Left lobe of liver (tissue), 2 donors: ENCODE results near the gene TMEM218. TPM values are rescaled to one million over a fixed set of nuclear protein-coding genes. Genes with fewer than 3 reads are reported as not detected.

Source experiments
- ATAC-seq: fragments of 200-7000 bp; cut with Tn5 transposase; one replicate; pipeline ENCODE4 v1.9.1; 2020; ENCODE audit warnings: mild to moderate bottlenecking, moderate library complexity
- DNase-seq: peaks from one replicate; pipeline ENCODE4 v3.0.0-alpha.2; 2020; ENCODE audit warnings: low spot score
- total RNA-seq: library from RNA; stranded (reverse); gene quantifications from one replicate; pipeline ENCODE4 v1.2.1, GENCODE V29; 2021
- donor health status: DM: no; HTN: no; CAD: no; lungs with moderate emphysema.
- donor health status: DM: no; HTN: yes; CAD: no.

TMEM218 gene
- total RNA-seq = 9.3 TPM

DNA sequence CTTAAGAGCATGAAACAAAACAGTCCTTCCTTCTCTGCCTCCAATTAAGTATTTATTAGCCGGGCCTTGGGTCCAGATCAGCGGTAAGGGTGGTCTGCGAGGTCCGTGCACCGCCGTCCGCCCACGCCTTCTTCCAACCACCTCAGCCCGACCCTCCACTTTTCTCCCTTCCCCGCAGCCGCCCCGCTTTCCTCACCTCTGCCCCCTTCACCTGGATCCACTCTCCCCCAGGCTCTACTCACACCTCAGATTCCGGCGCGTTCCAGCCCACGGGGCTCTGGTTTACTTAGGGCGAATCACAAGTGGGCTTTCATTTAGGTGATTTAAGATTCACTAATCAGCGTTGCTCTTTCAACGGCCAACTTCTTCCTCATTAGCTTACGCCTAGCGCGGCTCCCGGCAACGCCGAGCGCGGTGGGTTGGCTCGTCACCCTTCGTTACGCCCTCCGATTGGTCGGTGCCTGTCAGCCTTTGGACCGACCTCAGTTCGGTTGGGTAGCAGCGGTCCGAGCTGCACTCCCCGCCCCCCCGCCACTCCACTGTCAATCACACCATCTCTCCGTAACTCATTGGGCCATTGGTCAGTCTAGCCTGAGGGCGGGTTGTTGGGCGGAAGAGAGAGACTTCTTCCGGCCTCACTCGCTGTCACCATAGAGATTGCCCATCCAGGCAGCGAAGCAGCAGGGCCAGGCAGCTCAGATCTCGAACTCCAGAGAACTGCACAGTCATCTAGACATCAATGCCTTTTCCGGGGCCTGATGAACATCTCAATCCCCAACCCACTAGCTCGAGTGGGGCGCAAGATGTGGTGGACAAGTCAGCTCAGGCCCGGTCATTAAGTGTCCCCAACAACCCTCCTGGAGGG, at the start of gene TMEM218:
TMEM218 (minus strand) TSS at position 284 of the 865 bp plus-strand sequence. CDS start 9,385 bp downstream, outside the sequence.
- DNase-seq (peak; percentile 100), ATAC-seq (peak; percentile 97)

GRCh38 chr11:125157953-125158680, 46.7 kb upstream of the TMEM218 start:
- ATAC-seq = no peak
- no peak for DNase-seq

DNA sequence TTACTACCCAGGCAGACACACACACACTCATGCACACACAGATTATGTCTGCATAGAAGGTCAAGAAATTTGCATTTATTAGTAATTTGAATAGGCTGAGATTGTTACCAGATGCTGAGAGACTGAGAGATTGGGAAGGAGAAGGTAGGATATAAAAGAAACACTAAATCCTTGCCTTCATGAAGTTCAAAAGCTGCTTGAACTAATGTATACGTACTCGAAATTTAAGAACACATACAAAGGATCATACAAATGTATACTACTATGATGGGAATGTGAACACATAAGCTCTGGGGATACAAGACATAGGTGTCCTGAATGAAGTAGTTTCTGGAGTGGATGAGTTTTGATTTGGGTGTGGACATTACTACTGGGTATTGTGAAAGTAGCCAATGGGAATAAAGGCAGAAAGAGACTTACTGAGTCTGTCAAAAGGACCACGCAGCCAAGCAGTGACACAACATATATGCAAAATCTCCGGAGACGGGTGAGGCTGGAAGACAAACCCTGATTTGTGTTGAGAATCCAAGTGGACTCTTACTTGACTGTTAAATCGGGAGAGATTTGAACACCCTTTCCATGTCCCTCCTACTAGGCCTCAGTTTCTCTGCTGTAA, 45.8 kb upstream of the TMEM218 start:
- ATAC-seq (no peak), DNase-seq (no peak)

DNA sequence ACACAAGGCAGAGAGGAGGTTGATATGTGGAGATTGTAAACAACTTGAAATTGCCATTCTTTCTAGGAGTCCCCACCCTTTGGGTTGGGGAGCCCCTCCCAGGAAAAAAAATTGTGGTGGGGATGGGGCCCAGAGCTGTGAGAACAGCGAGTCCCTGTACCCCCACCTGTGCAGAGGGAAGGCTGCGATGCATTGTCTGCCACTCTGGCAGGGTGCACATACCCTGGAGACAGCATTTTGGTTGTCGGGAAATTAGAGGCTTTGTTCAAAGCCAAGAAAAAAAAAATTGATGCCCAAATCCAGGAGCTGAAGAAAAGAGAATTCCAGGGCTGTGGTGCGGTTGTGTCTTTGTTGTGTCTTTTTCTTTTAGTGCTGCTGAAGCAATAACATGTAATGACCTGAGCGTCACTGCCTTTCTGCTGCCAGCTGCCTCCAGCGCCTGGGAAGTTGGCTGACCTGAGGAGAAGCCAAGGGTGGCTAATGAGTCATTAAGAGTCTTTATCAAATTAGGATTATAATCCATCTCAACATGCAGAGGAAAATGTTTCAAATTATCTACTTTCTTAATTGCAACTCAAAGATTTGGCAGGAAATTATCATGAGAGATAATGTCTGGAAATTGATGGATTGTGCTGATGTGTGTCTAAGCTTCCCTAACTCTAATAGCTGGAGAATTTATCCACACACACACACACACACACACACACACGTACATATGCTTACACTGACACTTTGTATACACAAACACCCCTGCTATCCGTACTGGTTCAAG, 45.1 kb upstream of the TMEM218 start:
- DNase-seq (no peak), ATAC-seq (no peak)

DNA sequence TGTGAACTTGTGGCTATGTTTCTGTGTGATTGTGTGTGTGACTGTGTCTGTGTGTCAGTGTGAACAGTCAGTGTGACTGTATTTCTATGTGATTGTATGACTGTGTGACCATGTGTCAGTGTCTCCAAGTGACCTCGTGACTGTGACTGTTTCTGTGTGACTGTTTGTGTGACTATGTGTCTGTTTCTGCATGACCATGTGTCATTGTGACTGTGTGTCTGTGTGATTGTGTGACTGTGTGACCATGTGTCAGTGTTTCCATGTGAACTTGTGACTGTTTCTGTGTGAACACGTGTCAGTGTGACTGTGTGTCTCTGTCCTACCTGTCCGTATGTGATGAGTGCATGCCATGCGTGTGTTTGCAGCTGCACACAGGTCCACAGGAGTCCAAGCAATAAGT, 44.3 kb upstream of the TMEM218 start:
- DNase-seq = no peak
- no peak for ATAC-seq

GRCh38 chr11:125155100-125155444, 43.6 kb upstream of the TMEM218 start:
- ATAC-seq = no peak

DNA sequence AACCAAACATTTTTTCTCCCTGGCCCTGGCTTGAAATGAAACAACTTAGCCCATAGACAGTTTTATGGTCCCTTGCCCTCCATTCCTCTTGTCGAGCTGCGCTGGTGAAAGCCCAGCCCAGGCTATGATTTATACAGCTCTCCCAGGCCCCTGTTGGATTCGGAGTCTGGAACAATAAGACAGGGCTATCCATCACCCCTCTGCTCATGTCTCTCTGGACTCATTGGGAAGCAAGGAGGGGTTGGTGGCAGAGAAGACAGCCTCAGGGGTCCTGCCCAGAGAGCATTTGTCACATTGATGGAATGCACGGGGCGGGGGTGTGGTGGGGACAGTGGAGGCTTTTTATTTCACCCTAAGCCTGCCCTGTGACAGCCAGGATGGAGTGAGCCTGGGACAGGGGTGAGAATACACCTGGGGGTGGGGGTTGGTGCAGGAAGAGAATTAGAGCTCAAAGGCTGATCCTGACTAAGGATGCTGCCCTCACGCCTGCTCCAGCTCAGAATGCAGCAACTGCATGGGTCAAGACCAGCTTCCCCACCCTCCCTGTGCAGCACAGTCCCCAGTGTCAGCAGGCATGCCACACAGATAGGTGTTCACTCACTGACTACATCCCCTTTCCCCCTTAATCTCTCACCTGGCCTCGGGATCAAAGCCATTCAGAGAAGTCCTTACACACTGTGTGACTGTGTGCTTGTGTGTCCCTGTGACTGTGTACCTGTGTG, 43.1 kb upstream of the TMEM218 start:
- peak; percentile 21 for DNase-seq
- ATAC-seq = no peak

More at GRCh38 chr11:125155100-125155444, 43.6 kb upstream of the TMEM218 start:
- no peak for DNase-seq

DNA sequence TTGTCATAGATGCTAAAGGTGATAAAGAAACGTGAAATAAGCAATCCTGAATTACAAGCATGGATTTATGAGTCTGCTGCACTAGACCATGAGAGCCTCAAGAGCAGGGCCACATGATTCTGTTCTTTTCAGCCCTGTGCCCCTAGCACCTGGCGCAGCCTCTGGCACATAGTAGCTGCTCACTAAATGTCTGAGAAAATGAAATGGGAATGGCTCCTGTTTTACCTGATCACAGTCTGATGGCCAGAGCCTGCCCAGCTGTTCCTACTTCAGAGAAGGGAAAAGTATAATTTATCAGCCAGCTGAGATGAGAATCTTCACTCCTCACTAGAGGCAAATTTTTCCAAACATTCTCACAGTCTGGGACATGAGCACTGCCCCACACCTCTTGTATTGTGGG, 42.4 kb upstream of the TMEM218 start:
- ATAC-seq (no peak), DNase-seq (peak; percentile 10)

GRCh38 chr11:125148743-125149142, 37.3 kb upstream of the TMEM218 start:
- peak; percentile 4 for DNase-seq
- ATAC-seq = no peak

DNA sequence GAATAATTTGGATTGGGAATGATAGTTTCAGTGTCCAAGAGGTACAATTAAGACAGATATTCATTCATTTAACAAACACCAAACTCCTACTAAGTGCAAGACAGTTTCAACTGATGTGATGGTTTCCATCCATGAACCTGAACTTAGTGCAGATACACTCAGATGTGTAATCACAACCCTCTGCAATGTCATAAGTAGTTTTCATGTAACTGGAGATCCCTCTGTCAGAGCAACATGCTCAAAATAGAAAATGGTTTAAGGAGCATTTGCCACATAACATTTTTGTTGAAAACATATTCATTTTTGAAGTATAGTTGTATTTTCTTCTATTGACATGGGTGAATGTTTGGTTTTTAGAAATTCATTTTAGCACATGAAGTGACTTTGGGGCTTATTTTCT, 36.6 kb upstream of the TMEM218 start:
- DNase-seq (no peak), ATAC-seq (no peak)

GRCh38 chr11:125147280-125147679, 35.9 kb upstream of the TMEM218 start:
- DNase-seq = no peak

DNA sequence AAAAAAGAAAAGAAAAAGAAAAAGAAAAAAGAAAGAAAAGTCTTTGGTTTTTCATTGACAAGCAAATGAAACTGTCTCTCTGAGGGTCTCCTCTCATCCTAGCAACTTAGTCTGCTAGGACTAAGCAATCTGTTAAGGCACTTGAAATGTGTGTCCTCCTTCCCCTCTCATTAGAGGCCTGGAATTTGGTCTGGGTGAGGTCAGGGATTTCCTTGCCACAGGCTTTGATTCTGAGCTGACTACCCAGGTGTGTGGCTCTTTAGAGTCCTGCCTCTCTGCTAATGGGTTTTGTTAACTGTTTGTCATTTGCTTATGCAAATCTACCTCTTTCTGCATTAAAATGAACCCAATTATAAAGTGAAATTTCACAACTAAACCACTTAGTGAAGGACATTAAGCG, 34.8 kb upstream of the TMEM218 start:
- ATAC-seq (no peak), DNase-seq (no peak)

More at GRCh38 chr11:125147280-125147679, 35.9 kb upstream of the TMEM218 start:
- no peak for ATAC-seq

GRCh38 chr11:125141686-125142535, 30.5 kb upstream of the TMEM218 start:
- ATAC-seq = peak; percentile 92
- no peak for DNase-seq

DNA sequence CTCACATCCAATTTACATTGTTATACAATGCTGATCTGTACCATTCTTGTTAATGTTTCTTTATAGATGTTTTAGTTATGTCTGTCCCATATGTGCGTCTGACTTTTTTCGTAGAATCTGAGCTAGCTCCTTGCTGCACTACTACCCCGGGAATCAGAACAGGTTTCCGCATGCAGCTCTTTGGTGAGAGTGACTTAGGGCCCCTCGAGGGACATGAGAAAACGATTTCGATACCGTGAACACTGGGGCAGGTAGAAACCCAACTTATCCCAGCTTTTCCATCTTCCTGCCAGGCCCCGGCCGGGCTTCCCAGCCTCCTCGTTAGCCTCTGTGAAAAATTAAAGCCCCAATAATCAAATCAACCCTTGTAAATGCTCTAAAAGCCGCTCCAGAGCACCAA, 29.8 kb upstream of the TMEM218 start:
- ATAC-seq (no peak), DNase-seq (no peak)

DNA sequence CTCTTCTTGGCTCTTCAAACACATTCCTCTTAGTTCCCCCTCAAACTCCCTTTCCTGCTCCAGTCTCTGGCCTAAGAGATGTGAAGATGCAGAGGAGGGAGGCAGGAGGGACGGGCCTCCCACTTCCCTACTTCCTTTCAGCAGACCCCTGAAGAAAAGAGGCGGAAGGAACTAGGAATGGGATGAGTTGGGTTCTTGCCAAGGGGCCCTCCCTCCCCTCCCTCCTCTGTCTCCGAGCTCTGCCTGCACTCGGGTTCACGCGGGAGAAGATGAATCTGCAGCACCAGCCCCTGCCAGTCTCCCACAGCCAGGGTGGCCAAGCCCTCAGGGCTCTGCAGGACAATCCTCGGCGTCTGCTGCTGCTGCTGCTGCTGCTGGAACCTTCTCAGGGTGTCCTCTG, 28.8 kb upstream of the TMEM218 start:
- no peak for ATAC-seq
- no peak for DNase-seq

DNA sequence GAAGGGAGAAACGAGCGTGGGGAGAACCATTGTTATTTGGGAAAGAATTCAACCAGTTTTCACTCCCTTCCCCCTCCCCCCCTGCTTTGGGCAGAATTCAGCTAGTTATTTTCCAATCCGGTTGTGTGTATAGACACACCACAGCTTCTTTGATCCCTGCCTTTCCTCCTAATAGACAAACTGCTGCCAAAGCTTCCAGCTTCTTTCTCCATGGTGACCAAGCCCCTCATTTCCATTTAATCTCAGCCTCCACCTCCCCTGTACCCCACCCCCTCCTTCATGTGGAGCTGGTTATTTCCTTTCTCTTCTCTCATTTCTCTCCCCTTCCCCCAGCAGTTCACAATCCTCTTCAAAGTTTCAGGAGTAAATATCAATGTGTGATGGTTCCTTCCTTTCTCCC, 28.4 kb upstream of the TMEM218 start:
- ATAC-seq (no peak), DNase-seq (no peak)

GRCh38 chr11:125138966-125139365, 27.5 kb upstream of the TMEM218 start:
- no peak for ATAC-seq
- DNase-seq = no peak

- DNase-seq = no peak
- no peak for ATAC-seq
Measured at GRCh38 chr11:125136001-125136400, 24.6 kb upstream of the TMEM218 start.

- no peak for DNase-seq
Measured at GRCh38 chr11:125132596-125132995, 21.2 kb upstream of the TMEM218 start.

More at GRCh38 chr11:125132596-125132995, 21.2 kb upstream of the TMEM218 start:
- ATAC-seq = no peak
